ENCODE results near the gene JMJD1C. TPM values are rescaled to one million over a fixed set of nuclear protein-coding genes. Genes with fewer than 3 reads are reported as not detected.

JMJD1C gene
- total RNA-seq, 1 experiment from 2014 or later = 62.5 TPM

DNA sequence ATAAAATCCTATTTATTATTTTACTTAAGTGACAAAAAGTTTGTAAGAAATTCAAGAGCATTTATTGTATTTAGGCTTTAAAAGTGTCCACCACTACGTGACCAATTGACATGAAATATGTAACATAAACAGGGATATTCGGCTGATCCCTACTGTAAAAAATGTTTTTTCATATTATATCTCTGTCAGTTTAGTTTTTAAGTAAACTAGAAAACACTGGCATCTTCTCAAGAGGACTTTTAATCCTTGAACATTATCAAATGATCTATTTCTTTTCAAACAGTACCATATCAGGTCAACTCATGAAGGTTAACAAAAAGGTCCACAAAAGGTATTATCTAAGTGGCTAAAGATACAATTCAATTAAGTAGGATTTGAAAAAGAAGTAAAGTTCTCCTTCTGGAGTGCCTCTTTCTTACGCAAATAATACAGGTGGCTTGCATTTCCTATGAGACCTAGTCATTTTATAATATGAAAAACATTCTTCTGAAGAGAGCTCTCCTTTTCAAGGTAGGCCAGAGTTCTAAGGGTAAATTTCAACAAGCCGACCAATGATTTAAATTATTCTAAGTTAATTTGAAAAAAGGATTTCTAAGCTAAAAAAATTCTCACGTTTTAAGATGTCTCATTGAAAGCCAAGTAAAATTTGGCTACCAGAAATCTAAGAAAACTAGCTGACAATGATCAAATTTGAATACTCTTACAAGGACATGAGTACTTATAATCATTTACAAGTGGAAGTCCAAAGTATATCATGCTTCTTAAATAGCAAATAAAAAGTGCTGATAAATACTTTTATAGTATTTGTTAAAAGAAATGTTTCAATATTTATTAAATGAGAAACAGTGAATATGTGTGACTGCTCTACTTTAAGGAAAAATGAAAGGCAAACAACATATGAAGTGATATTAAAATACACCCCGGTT, 199.1 kb downstream of the JMJD1C start:
- Histone ChIP-seq H3K27me3 (replicated peaks) (no peaks in the 10 kb centered on the region), H3K36me3 (no peaks in the 10 kb centered on the region), H3K4me3 (peak overlapping the region; percentile 36), H3K4me1 (replicated peaks) (peaks cover 8% of the 10 kb centered on the region; the same call in 1 of the 2 replicates), H3K9me3 (replicated peaks) (no peaks in the 10 kb centered on the region), H3K27ac (peak overlapping the region; percentile 89)
- DNase-seq (ENCODE audit: low read depth in 1 of 2, low spot score in 2 of 2) = peak in 1 of 2 experiments; percentile 53

DNA sequence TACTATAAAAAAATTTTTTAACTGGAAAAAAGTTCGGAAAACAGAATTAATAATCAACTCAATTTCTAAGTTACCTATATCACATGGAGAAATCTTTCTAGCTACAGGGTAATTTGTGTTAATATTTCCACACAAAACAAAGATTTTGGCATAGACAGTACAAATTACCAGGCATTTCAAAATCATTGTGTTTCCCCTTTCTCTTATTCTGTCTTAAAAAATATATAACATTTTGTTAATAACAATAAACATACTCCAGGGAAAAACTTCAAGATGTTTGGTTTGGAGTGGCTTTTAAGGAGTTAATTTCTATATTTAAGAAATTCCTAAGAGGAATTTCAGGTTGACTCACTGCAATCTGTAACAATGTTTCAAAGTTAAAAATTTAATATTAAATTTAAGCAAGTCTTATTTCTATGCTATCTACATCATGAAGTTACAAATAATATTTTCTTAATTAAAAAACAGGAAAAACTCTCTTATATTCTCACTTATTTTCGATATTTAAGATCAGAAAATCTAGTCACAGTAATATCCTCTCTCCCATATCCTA, 200.0 kb downstream of the JMJD1C start:
- Histone ChIP-seq H3K36me3 (peaks cover 5% of the 10 kb centered on the region), H3K9me3 (replicated peaks) (no peaks in the 10 kb centered on the region), H3K27ac (peak overlapping the region; percentile 89), H3K4me1 (replicated peaks) (peaks cover 8% of the 10 kb centered on the region; the same call in 1 of the 2 replicates), H3K4me3 (peak overlapping the region; percentile 36), H3K27me3 (replicated peaks) (no peaks in the 10 kb centered on the region)
- no peak for DNase-seq (ENCODE audit: low read depth in 1 of 2, low spot score in 2 of 2)

DNA sequence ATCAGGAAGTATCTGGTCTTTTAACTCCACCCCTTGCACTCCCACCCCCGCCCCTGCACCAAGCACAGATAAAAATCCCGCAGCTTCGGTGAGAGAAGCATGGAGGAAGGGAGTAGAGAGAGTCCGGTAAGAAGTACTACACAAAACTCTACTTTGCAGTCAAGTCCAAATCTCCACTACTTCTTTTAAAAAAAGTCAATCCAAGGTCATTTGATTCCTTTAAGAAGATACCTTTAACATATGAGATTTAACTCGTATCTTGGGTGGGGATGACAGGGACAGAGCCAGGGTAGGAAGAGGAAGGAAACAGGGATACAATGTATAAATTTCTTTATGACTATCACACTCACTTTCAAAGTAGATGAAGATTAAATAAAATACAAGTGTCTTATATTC, 200.6 kb downstream of the JMJD1C start:
- H3K4me1 ChIP-seq (replicated peaks) = peaks cover 3% of the 10 kb centered on the region; the same call in 1 of the 2 replicates
- peaks cover 7% of the 10 kb centered on the region for H3K36me3 ChIP-seq
- no peaks in the 10 kb centered on the region for H3K9me3 ChIP-seq (replicated peaks)
- DNase-seq (ENCODE audit: low read depth in 1 of 2, low spot score in 2 of 2) = peak in 1 of 2 experiments; percentile 51
- H3K4me3 ChIP-seq = peak overlapping the region; percentile 36
- no peaks in the 10 kb centered on the region for H3K27me3 ChIP-seq (replicated peaks)
- H3K27ac ChIP-seq = peak overlapping the region; percentile 89

DNA sequence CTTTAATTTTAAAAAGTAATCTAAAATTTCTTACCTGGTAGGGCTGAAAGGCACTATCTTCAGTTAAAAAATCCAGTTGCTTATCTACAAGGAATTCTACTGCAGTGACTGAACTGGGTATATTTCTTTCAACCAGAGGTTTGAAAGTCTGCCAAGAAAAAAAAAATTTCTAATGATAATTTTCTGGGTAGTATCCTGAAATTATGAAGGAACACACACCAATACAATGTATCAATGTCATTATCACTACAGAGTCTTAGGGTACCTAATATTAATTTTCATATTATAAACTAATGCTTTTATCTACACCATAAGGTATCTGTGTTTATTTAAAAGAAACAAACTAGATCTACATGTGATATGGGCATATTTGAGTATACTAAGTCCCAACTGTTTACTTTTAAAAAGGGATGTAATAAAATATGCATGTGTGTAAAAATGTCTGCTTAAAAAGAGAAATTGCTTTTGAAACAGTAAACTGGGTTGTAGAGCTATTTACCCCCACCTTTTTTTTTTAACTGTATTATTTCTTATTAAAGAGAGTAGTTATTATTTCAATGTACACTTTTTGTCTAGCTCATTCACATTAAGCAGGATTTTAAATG, 201.1 kb downstream of the JMJD1C start:
- H3K27me3 ChIP-seq (replicated peaks) = no peaks in the 10 kb centered on the region
- DNase-seq (ENCODE audit: low read depth in 1 of 2, low spot score in 2 of 2) = no peak
- peaks cover 3% of the 10 kb centered on the region; the same call in 1 of the 2 replicates for H3K4me1 ChIP-seq (replicated peaks)
- H3K27ac ChIP-seq = no peak overlapping the region
- H3K9me3 ChIP-seq (replicated peaks) = no peaks in the 10 kb centered on the region
- H3K36me3 ChIP-seq = peaks cover 7% of the 10 kb centered on the region
- H3K4me3 ChIP-seq = no peak overlapping the region

DNA sequence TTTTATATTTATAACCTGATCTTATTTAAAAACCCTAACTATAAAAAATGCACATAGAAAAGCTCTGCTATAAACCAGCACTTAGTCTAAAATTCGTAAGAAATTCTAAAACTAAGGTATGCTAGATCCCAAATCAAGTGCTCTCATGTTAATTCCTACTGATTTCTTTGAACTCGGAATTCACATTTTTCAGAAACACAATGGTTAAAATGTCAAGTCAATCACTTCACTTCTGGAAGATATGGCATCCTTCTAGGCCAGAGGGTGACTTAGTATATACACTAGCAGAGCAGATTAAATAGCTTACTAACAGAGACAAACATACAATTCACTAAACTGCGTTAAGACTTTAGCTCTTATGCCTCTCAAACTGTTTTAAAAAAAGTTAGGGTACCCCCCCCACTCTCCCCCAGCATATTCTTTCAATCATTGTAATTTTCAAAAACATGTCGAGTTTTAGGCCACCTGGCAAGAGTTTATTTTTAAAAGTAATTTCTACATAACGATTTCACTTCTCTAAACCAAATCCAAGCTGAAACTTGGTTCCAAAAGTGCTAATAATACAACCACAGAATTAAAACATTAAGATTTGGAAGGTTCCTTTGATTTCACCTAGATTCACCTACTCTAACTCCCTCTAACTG, 203.2 kb downstream of the JMJD1C start:
- DNase-seq (ENCODE audit: low read depth in 1 of 2, low spot score in 2 of 2) = no peak
- Histone ChIP-seq H3K27ac (no peak overlapping the region), H3K4me3 (no peak overlapping the region), H3K4me1 (replicated peaks) (peaks cover 3% of the 10 kb centered on the region; the same call in 1 of the 2 replicates), H3K36me3 (peaks cover 13% of the 10 kb centered on the region), H3K9me3 (replicated peaks) (no peaks in the 10 kb centered on the region), H3K27me3 (replicated peaks) (no peaks in the 10 kb centered on the region)

DNA sequence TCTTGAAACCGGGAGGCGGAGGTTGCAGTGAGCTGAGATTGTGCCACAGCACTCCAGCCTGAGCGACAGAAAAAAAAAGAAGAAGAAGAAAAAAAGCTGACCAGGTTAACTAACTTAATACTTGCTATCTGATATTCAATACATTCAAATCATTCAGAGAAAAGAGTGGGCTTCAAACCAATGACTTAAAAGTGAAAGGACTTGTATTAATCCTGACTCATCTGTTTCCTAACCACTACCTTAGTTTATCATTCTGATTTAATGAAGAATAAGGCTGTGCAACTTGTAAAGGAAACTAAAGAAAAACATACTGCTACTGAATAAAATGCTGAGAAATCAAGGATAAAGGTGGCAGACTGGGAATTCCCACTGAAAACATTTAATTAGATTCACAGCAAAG, 204.3 kb downstream of the JMJD1C start:
- peaks cover 3% of the 10 kb centered on the region; the same call in 1 of the 2 replicates for H3K4me1 ChIP-seq (replicated peaks)
- H3K9me3 ChIP-seq (replicated peaks) = no peaks in the 10 kb centered on the region
- no peak overlapping the region for H3K4me3 ChIP-seq
- no peaks in the 10 kb centered on the region for H3K27me3 ChIP-seq (replicated peaks)
- no peak for DNase-seq (ENCODE audit: low read depth in 1 of 2, low spot score in 2 of 2)
- no peak overlapping the region for H3K27ac ChIP-seq
- peaks cover 15% of the 10 kb centered on the region for H3K36me3 ChIP-seq

DNA sequence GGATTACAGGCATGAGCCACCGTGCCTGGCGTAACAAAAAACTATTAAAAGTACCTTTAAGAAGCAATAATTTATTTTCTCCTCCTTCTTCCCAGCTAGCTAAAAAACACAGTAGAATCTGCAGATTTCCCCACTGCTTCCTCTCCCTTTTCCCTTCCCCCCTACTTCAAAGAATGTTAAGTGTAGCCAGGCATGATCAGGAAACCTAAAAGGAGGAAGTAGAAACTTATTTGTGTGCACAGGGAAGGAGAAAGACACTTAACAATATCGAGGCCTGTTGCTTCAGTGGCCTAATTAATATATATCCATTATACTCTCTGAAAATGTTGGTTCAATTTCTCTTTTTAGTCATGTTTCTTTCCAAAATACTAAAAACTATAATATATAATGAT, 204.9 kb downstream of the JMJD1C start:
- peaks cover 15% of the 10 kb centered on the region for H3K36me3 ChIP-seq
- H3K27me3 ChIP-seq (replicated peaks) = no peaks in the 10 kb centered on the region
- DNase-seq (ENCODE audit: low read depth in 1 of 2, low spot score in 2 of 2) = no peak
- H3K9me3 ChIP-seq (replicated peaks) = no peaks in the 10 kb centered on the region
- no peak overlapping the region for H3K4me3 ChIP-seq
- H3K4me1 ChIP-seq (replicated peaks) = peaks cover 3% of the 10 kb centered on the region; the same call in 1 of the 2 replicates
- no peak overlapping the region for H3K27ac ChIP-seq

DNA sequence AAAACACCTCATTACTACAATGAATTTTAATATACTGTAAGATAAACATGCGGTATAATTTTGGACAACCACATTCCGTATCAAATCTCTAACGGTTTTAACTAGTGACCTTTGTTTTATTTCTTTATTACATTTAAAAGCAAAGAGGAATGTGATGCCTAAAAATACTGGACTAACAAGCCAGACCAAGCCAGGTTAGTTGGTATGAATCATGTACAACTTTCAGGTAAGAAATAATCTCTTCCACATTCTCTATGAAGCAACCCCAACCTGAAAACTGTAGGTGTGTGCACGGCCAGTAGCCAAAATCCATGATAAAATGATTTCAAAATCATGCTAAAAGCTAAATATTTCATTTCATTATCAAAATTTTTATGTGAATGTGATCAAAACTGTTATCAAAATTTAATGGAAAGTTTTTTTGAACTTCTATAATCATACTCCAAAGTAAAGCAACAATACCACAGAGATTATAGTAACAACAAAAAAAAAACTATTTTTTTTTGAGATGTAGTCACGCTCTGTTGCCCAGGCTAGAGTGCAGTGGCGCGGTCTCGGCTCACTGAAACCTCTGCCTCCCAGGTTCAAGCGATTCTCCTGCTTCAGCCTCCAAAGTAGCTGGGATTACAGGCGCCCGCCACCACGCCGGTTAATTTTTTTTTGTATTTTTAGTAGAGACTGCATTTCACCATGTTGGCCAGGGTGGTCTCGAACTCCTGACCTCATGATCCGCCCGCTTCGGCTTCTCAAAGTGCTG, 205.5 kb downstream of the JMJD1C start:
- Histone ChIP-seq H3K4me1 (replicated peaks) (peaks cover 3% of the 10 kb centered on the region; the same call in 1 of the 2 replicates), H3K4me3 (no peak overlapping the region)

DNA sequence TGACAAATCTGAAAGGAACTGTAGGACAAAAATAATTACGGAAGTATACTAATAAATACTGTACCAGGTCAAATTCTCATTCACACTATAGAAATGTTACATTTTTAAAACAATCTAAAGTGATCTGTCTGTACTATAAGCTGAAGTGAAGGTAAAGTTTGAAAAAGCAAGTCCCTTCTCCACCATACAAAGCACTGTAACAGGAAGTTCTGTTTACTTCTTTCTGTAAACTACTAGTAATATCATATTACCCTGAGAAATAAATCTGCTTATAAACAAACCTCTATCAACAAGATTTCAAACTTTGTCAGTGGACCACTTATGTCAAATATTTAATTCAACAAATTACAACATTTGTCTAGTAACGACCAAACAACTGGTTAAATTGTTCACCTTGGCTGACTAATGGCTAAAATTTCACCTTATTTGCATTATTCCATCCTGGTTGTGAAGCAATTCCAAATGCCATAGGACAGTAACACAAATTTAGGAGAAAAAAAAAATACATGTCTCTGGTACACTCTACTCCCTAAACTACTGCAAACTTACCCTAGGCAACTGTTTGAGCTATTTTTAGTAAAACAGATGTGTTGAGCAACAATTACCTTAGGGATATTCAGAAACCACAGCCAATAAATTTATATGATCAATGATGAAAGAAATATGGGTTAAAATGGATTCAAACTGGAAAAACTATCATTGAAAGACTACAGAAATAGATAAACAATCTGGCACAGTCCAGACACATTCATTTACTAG, 206.7 kb downstream of the JMJD1C start:
- Histone ChIP-seq H3K9me3 (replicated peaks) (no peaks in the 10 kb centered on the region), H3K27me3 (replicated peaks) (no peaks in the 10 kb centered on the region), H3K4me3 (no peak overlapping the region), H3K27ac (no peak overlapping the region), H3K36me3 (peaks cover 15% of the 10 kb centered on the region), H3K4me1 (replicated peaks) (0 out of 2 replicates have a peak, but pooled peaks cover 3% of the 10 kb centered on the region)
- DNase-seq (ENCODE audit: low read depth in 1 of 2, low spot score in 2 of 2) = no peak

More for the DNA sequence above, 205.5 kb downstream of the JMJD1C start:
- DNase-seq (ENCODE audit: low read depth in 1 of 2, low spot score in 2 of 2) = no peak
- Histone ChIP-seq H3K27ac (no peak overlapping the region), H3K36me3 (peaks cover 15% of the 10 kb centered on the region), H3K27me3 (replicated peaks) (no peaks in the 10 kb centered on the region), H3K9me3 (replicated peaks) (no peaks in the 10 kb centered on the region)

DNA sequence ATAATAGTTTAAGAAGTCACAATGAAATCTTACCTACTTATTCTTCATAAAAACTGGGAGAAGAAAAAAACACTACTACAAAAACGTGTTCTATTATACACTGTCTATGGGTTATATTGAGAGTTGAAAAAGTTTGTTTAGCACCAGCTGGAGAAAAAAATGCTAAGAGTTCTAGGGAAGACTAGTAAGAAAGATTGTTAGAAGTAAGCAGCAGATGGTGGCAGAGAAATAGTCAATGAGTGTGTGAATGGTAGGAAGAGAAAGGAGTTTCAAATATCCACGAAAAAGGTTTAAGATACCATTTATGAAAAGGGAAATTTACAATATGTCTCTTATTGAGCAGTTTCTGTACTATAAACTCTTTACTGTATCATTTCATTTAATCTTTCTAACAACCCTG, 208.0 kb downstream of the JMJD1C start:
- Histone ChIP-seq H3K27me3 (replicated peaks) (no peaks in the 10 kb centered on the region), H3K9me3 (replicated peaks) (no peaks in the 10 kb centered on the region)
- DNase-seq (ENCODE audit: low read depth in 1 of 2, low spot score in 2 of 2) = no peak

DNA sequence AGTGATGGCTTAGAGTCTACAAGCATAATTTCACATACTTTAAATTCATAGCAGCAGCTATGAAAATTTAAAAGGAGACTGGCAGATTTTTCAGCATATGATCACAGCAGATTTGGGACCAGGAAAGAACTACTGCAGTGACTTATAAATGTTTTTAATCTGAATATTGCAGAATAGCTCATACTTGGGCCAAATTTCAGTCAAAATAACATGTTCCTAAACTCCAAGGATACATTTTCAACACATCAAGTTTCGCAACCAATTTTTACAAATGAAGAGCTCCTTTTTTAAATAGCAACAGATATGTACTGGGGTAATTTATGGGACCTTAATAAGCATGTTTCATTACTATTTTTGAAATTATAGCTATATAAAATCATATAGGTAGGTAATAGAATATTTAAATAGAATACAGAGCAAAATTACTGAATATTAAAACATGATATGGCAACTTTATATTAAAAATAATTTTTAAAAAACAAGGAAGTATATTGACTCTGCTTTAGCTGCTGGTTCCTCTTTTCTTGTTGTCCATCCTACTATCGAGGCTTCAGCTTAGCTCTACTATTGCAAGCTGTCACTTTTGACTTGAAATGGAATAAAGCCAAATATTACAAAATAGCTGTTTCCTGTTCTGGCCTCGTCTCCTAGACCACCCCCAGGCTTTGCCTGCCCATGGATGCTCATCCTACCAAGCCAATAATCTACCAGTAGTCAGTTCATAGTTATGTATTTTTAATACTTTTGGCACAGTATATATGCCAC, 209.6 kb downstream of the JMJD1C start:
- Histone ChIP-seq H3K36me3 (peaks cover 14% of the 10 kb centered on the region), H3K9me3 (replicated peaks) (no peaks in the 10 kb centered on the region), H3K27me3 (replicated peaks) (no peaks in the 10 kb centered on the region), H3K4me3 (no peak overlapping the region), H3K27ac (no peak overlapping the region), H3K4me1 (replicated peaks) (no peaks in the 10 kb centered on the region)
- no peak for DNase-seq (ENCODE audit: low read depth in 1 of 2, low spot score in 2 of 2)

More for the DNA sequence above, 208.0 kb downstream of the JMJD1C start:
- Histone ChIP-seq H3K36me3 (peaks cover 15% of the 10 kb centered on the region), H3K4me3 (no peak overlapping the region), H3K27ac (no peak overlapping the region), H3K4me1 (replicated peaks) (0 out of 2 replicates have a peak, but pooled peaks cover 3% of the 10 kb centered on the region)

DNA sequence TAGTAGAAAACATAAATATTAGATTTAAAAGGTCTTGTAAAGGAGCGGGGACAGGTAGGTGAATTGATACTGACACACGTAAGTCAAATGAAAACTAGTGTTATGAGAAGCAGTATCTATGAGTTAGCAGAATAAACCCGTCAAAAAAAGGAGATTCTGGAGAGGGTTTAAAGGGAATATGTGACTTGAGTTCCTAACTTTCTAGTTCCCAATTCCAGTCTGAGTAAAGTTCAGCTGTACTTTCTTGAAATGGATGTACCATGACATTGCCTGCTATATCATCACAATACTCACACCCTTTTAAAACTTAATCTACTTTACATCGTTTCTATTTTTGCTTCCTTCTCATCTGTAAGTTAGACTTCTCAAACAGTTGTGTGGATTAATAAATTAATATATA, 210.5 kb downstream of the JMJD1C start:
- H3K27me3 ChIP-seq (replicated peaks) = no peaks in the 10 kb centered on the region
- H3K36me3 ChIP-seq = peaks cover 8% of the 10 kb centered on the region
- no peak for DNase-seq (ENCODE audit: low read depth in 1 of 2, low spot score in 2 of 2)
- no peaks in the 10 kb centered on the region for H3K4me1 ChIP-seq (replicated peaks)
- no peak overlapping the region for H3K4me3 ChIP-seq
- H3K27ac ChIP-seq = no peak overlapping the region
- no peaks in the 10 kb centered on the region for H3K9me3 ChIP-seq (replicated peaks)

Data from SJSA1 (cell line).